Hepatocyte (in vitro differentiated cells): ENCODE results near the gene VEGFB.

Source experiments
- CTCF ChIP-seq: fragments of 200-600 bp; sonication (generic); IDR thresholded peaks from 2 replicates; pipeline ENCODE4 v1.5.1; 2016; ENCODE audit warnings: antibody characterized with exemption, mild to moderate bottlenecking; ENCODE audit not compliant: poor library complexity
- EZH2phosphoT487 ChIP-seq: fragments of 200-600 bp; sonication (generic); IDR thresholded peaks from one replicate; pipeline ENCODE4 v1.6.1; 2018; ENCODE audit warnings: antibody characterized with exemption, mild to moderate bottlenecking, low read depth, moderate library complexity; ENCODE audit not compliant: unreplicated experiment, severe bottlenecking

GRCh38 chr11:64243236-64243854 lies 9.0 kb downstream of the VEGFB start:
- no peak for TF ChIP-seq CTCF
- TF ChIP-seq EZH2phosphoT487: no peak
